ENCODE results near the gene CCL19.
A peak's percentile ranks its signal among the peaks of the same experiment; 100 is the strongest.

The CCL19 gene

DNA sequence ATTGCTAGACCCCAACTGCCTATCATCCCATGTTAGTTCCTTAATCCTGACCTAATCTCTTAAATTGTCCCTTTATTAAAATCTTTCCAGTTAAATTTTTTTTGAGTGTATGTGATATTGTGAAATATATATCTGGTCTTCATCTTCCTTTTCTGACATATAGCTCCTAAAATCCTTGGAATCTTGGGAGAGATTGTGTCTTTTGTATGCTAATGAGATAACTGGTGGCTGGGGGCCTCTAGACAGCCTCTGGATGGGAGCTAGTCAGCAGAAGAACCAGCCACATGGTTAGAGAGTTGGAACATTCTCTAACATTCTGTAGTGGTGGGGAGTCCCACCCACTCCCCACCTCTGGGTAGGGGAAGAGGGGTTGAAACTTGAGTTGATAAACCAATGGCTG, 3.7 kb upstream of the CCL19 start:
- DNase-seq (ENCODE audit: low spot score) = no peak

DNA sequence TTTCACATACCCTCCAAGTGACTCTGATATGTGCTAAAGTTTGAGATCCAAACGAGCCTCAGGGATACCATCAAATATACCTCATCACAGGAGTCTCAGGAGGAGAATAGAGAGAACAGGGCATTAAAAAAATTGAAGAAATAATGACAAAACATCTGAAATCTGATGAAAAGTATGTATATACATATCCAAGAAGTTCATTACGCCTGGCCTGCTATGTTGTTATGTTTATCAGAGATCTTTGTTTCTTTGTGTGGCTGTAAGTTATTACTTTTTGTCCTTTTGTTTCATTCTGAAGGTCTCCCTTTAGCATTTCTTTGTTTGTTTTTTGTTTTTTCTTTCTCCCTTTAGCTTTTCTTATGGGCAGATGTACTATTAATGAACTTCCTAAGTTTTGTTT, 2.5 kb upstream of the CCL19 start:
- no peak for DNase-seq (ENCODE audit: low spot score)

DNA sequence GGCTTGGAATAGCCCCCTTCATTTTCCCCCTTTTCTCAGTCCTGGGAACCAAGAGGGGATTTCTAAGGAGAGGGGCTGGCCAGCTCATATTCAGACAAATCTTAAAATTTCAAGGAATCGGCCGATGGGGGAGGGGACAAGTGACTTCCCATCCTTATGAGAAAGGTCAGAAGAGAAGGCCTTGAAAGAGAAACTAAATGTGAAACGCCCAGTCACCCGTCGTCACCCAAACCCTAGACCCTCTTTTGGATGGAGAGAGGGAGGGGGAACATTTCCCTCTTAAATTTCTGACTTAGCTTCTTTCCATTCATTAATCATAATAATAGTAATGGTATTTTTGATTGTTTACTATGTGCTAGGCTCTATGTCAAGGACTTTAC, 850 bp upstream of the CCL19 start:
- no peak for DNase-seq (ENCODE audit: low spot score)

DNA sequence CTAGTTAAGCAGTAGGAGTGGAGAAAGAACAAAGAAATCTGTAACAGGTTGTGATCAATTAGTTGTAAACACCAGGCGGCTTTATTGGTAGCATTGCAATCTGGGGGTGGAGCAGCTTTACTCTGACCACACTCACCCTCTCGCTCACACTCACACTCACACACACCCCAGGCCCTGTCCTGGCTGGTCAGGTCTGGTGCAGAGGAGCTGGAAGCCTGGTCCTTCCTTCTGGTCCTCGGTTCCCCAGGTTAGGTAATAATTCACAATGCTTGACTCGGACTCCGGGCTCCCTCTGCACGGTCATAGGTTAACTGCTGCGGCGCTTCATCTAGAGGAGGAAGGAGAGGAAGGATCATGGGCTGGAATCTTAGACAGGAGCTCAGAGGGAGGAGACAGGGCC, 1.6 kb downstream of the CCL19 start:
- DNase-seq (ENCODE audit: low spot score) = no peak

DNA sequence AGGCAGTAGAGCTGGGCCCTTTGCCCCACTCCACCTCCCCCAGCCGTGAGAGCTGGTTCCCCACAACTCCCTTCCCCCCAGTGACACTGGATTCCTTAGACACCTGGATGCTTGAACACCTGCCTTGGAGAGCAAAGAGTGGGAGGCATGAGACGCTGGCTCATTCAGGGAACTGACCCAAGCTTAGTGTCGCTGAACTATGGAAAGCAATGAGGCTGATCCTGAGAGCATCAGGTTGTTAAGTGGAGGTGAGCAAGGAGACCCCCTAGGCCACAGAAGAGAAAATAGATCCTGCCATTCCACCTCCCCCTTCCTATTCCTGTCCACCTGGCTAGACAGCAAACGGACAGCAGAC, 2.0 kb downstream of the CCL19 start:
- no peak for DNase-seq (ENCODE audit: low spot score)

DNA sequence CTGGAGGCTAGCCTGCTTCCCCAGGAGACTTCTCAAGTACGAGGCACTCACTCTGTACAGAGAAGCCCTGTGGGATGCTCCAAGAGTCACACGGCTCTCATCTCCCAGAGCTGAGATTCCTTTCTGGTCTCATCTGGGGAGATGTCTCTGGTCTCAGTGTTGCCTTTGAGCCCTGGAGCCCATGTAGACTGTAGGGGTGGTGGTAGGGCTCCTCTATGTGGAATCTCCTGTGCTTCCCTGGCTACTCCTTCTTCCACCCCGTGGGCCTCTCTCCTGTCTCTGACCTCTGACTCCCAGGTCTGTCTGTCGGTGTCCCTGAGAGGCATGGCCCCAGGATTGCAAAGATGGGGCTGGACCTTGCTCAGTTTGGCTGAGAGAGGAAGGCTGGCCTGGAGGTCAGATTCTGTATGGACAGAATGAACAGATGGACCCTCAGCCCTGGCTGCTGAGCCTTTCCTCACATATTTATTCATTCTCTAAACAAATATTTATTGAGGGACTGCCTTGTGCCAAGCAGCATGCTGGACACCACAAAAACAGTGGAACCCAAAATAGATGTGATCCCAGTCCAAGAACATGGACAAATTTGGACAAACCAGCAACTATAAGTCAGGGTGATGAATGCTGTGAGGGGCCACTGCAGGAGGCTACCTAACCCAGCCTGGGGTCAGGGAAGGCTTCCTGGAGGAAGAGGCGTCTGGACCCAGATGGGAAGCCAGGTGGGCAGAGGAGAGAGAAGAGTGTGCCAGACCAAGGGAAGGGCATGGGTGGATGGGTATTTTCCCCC, 2.6 kb downstream of the CCL19 start:
- no peak for DNase-seq (ENCODE audit: low spot score)

DNA sequence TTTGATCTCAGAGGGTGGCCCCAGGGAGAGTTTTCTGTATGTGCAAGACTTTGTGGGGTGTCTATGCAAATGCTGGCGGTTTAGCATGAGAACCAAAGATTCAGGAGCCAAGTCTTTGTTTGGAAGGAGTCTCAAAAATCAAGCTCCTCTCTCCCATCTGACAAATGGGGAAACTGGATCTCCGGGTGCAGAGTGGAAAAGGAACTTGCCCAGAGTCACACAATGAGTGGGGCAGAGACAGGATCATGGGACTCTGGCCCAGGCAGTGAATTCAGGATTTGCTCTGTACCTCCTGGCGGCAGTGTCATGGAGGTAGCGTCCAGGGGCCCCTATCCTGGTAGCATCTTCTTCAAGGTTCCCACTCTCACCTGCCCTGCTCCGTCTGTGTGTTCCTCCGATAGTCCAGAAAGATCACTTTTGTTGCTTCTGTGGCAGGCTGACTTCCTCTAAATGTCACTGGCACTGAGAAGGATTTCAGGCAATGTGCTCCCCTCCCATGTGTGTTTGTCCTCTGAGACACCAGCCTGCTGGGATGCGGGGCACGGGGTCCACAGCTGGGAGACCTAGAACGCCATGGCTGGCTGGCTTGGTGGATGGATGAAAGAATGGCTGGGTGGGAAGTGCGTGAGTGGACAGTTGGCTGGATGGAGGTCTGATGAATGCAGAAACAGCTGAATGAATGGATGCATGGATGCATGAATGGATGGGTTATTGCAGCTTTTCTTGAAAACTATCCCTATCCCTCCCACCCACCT, 3.6 kb downstream of the CCL19 start:
- no peak for DNase-seq (ENCODE audit: low spot score)

DNA sequence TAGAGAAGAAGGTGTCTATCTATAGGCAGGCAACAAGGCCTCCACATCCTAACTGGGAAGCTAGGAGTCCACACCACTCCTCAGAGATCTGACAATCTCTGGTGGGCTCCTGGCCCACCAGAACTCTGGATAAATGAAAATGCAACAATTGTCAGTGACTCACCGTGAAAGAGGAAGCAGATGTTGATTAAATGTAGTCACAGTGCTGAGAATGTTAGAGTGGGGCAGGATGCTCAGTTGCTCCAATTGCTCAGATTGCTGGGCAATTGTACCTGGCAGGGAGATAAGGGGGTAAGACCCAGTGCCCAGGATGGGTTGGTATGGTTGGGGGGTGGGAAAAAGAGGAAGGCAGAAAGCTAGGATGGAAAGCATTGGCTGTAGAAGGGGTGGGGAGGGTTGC, 4.3 kb downstream of the CCL19 start:
- DNase-seq (ENCODE audit: low spot score) = no peak

DNA sequence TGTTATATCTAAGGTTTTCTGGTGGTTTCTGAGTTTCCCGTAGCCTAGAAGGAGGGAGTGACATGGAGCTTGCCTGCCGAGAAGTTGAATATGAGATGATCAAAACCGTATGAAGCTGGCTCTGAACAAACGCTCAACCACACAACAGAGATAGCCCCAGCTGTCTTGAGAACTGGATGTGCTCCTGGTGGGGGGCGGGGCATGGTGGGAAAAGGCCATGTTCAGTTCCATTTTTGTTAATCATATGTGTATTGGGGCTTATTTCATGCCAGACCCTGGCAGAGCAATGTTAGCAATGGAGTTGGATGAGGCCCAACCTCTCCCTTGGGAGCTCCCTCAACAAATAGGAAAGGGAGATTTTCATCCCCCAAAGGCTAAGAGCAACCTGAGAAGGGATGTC, 4.8 kb downstream of the CCL19 start:
- DNase-seq (ENCODE audit: low spot score) = no peak

DNA sequence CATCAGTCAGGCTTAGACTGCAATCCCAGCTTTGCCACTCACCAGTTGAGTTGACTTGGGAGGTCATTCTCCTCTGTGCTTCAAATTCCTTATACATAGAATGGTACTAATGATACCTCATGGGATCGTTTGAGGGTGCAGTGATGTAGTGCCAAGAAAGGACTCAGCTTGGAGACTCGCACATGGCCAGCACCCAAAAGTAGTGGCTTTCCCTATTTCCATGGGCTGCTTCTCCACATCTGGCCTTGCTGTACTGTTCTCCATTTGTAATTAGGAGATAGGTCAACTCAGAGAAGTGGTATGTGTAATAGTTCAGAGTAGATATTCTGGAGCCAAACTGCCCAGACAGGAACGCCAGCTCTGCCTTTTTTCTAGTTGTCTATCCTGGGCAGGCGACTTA, 5.5 kb downstream of the CCL19 start:
- no peak for DNase-seq (ENCODE audit: low spot score)

DNA sequence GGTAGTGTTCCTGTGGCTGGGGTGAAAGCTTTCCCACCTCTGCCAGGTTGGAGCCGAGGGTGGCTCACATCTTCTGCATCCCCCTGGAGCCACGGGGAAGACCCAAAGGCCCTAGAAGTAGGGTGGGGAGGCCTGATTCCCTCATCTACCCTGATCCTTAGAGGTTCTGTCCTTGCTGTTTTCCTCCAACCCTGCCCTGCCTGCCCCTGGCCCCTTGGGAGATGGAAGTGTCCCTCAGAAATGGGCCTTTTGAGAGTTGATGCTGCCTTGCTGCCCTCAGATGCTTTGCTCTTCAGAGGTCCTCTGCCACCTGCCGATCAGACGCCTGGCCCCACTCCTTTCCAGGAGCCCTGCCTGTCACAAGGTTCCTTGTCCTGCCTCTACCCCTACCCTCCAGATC, 6.3 kb downstream of the CCL19 start:
- DNase-seq (ENCODE audit: low spot score) = no peak

DNA sequence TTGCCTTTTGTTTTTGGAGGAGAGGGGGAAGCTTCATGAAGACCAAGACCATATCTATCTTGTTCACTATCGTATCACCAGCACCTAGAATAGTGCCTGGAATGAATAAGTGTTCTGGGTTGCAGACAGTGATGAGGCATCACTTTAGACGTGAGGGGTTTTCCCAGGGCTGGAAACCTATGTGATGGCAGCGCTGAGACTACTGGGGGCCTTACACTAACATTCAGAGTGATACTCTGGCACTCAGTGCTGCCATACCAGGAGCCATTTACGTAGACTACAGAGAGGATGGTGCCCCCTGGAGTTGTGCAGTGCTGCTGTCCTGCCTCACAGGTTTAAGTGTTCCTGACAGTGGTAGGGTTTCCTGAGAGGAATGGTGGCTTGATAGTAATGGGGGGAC, 6.9 kb downstream of the CCL19 start:
- DNase-seq (ENCODE audit: low spot score) = no peak

DNA sequence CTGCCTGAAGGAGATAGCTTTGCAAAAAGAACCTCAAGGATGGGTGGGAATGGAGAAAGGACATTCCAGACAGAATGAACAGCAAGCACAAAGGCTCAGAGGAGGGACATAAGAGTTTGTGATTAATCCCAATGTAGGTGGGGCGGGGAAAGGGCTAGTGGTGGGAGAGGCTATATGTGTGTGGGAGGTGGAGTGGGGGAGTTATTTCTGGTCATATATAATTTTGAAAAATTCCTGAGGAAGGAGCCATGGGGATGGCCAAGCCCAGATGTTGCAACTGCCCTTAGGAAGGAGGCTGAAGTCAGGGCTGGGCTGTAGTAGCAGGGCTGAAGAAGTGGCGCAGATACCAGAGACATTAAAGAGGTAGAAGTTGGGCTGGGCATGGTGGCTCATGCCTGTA, 15.2 kb downstream of the CCL19 start:
- no peak for DNase-seq (ENCODE audit: low spot score)

DNA sequence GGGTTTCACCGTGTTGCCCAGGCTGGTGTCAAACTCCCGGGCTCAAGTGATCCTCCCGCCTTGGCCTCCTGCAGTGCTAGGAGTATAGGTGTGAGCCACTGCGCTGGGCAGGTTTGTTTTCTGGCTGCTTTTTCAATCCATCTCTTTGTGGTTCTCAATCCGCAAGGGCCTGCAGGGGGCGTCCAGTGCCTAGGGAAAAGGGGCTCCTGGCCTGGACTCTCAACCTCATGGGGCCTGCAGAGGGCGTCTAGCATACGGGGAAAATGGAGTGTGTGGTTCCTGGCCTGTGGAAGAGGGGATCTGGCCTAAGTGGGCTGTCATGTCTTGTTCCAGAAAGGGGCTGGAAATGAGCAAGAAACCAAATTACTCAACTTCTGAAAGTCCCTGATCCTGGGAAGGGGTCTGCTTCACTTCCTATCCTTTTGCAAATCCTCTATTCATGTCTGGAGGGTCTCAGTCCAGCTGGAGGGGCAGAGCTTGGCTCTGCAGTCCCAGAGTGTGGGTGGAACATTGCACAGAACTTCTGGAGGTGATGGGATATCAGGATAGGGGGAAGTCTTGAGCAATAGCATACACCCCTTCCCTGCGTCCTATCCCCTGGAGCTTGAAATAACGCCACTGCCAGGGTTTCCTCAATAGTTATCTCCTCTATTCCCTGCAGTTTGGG, 15.9 kb downstream of the CCL19 start:
- peak; percentile 37 for DNase-seq (ENCODE audit: low spot score)

DNA sequence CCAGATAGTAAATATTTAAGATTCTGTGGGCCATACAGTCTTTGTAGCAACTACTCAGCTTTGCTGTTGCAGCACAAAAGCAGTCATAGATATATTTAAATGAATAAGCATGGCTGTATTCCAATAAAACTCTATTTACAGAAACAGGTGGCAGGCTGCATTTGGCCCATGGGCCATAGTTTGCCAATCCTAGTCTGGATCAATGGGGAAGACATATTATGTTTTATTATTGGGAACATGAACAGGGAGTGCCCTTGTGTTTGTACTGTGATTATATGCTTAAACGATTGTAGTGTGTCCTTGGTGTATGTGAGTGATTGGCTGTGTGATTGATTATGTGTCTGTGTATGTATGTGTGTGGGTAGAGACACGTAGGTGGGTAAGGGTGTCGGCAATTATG, 16.6 kb downstream of the CCL19 start:
- DNase-seq (ENCODE audit: low spot score) = no peak

DNA sequence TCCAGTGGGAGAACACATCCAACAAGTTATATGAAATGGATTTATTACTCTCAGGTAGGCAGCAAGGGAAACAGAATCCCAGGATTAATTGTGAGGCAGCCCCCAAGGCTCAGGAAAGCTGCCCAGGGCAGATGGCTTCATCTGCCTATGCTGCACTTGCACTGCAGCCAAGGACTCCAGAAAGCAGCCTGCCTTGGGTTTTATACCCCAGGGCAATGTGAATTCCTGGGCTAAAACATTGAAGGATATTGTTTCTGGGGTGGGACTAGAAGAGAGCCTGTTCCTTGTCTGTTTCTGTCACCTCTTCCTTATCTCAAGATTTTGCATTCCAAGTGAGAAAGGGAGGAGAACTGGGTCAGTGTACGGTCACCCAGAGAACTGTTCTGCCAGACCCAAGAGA, 19.8 kb downstream of the CCL19 start:
- no peak for DNase-seq (ENCODE audit: low spot score)

DNA sequence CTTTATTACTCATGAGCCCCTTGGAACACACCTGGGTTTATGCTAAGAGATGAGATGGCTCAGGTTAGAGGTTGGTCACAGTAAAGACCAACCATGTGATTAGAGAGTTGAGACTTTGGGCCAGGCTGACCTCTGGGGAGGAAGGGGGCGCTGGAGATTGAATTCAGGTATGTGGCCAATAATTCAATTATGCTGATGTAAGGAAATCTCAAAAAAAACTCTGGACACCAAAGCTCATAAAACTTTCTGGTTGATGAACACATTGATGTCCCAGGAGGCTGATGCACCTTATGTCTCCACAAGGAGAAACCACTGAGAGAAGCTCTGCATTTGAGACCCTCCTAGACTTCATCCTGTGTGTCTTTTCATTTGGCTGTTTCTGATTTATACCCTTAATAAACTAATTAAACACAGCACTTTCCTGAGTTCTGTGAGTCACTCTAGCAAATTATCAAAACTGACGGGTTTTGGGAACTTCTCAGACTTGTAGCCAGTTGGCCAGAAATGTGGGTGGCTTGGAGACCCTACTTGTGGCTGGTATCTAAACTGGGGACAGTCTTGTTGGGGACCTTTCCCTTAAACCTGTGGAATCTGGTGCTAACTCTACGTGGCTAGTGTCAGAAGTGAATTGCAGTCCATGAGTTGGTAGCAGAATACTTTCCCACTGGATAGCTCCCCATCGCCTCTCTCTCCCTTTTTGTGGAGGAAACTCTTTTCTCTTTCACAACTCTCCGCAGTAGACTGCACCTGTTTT, 21.1 kb downstream of the CCL19 start:
- DNase-seq (ENCODE audit: low spot score) = no peak

DNA sequence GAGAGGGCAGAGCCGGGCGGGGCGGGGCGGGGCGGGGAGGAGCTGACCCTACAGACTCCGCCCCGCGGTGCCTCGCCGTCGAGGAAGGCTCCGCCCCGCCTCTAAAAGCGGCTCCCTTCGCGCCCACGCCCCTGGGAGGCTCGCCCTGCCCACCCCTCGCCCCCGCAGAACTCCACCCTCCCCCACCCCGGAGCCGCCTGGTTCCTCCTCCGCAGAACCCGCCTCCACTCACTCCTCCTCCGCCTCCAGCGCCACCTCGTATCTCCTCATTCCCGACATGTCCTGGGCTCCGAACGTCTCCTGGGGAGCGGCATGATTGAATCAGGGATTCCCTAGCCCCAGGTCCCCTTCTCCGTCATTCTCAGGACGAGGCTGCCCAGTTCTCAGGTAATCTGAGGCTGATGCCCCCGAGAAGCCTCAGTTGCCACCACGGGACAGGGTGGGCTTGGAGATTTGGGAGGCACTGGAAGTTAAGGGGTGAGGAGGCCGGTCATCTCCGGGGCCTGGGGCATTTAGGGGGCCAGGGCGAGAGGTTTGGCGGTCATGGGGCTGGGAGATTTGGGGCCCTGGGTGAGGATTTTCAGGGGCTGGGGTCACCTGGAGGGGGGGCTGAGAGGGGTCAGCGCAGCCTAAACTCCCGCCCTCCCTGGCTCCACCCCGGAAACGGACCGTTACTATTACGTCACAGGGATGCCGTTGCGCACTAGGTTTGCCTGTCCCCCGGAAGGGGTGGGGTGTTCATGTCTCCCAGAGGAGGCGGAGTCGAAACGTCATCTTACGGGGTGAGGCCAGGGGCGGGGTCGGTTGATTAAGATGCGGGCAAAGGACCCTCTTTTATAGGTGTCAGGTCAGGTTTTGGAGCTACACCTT, 25.5 kb downstream of the CCL19 start:
- DNase-seq (ENCODE audit: low spot score) = peak; percentile 96

DNA sequence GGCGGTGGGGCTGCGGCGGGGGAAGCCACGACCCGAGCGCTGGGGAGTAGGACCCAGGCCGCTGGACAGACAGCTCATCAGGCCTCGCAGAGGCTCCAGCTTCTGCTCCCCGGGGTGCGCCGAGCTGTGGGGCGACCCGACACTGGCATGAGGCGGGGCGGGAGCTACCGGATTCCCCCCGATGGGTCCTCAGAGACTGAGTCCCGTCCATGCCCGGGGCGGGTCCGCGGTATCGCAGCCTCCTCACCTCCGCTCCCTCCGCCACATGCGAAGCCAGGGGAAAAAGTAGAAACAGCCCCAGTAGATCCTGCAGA, 26.1 kb downstream of the CCL19 start:
- no peak for DNase-seq (ENCODE audit: low spot score)

DNA sequence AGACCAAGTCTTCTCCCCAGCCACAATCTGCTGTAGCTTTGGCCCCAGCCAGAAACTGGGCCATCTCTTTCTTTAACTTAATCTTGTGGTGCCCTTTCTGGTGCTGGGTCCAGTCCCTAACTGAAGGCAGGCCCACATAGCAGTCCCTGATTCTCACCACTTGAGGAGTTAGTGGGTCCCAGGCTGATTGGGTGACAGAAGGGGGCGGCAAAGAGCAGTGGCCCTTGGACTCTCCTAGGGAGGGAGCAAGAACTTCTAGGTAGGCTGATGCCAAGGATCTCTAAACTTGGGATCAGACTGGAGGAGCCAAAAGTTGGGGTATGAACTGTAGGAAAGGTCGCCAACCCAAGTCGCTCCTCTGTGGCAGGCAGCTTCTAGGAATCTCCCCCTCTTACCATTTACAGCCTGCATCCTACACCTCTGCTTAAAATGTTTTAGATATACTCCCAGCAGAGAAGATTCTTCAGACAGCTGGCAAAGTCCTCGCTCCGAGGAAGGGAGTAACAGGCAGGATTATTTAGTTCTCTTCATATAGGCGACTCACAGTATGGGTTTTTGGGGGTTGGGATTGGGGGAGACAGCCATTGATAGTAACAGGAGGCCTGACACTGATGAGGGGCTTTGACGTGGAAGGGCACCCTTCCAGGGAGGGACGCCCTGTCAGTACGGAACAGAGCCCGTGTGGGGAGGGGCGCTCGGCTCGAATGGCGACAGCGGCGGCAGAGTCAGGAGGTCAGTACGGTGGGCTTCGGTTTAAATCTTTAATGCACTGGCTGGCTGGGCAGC, 26.6 kb downstream of the CCL19 start:
- peak; percentile 83 for DNase-seq (ENCODE audit: low spot score)

DNA sequence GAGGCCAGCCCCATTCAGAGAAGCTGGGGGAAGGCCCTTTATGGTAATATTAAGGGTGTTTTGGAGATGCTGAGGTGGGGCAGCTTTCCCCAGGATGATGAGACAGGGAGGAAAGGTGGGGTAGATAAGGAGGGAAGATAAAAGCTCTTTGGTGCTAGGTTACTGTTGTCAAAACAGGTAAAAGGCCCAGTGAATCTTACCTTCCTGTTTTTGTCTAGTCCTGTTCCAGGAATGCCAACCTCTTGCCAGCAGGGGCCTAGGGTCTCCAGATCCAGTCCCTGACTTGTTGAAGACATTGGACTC, 27.8 kb downstream of the CCL19 start:
- no peak for DNase-seq (ENCODE audit: low spot score)

All from pons (tissue), 1 donor.